GM21447 (cell line): ENCODE measurements around the gene FBXO40.
A peak's percentile ranks its signal among the peaks of the same experiment; 100 is the strongest.

Source experiments
- ATAC-seq: cut with Tn5 transposase; IDR thresholded peaks from one replicate; pipeline ENCODE4 v1.9.1; 2021; ENCODE audit not compliant: unreplicated experiment

Gene FBXO40

DNA sequence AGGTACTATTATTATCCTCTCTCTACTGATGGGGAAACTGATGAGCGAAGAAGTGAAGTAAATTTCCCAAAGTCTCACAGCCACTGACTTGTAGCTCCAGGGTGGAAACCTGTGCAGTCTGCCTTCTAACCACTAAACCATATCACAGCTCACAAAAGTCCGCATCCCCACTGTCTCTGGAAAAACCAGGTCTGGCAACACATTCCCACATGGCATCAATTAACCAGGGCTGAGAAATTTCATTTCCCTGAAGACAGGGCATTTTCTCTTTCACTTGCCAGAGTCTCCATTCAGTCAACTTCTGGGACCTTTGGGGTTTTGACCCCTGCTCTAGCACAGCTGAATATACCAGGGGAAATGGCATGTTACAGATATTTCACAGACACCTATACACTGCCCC, 26.5 kb downstream of the FBXO40 start:
- ATAC-seq = no peak

- no peak for ATAC-seq
These were observed 28.3 kb downstream of the FBXO40 start for GRCh38 chr3:121621491-121621890.

- no peak for ATAC-seq
These were observed 31.1 kb downstream of the FBXO40 start for GRCh38 chr3:121624147-121624899.

DNA sequence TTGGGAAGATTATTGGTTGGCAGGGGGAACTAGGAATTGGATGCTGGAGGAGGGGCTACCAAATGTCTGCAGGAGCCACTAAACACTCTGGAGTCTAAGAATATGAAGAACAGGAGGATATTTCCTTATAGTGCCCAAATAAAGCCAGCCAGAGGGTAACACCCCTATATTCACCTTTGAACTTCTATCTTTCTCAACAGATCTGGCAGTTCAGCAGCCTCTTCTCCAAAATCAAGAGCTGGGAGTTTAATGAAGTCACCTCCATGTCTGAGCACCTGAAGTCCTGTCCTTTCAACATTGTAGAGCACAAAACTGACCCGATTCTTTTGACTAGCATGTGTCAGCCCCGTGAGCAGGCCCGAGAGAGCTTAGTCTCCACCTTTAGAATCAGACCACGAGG, 33.3 kb downstream of the FBXO40 start:
- ATAC-seq = no peak

- no peak for ATAC-seq
These were observed 34.0 kb downstream of the FBXO40 start for GRCh38 chr3:121627211-121627610.

- no peak for ATAC-seq
These were observed 34.4 kb downstream of the FBXO40 start for GRCh38 chr3:121627622-121628021.

DNA sequence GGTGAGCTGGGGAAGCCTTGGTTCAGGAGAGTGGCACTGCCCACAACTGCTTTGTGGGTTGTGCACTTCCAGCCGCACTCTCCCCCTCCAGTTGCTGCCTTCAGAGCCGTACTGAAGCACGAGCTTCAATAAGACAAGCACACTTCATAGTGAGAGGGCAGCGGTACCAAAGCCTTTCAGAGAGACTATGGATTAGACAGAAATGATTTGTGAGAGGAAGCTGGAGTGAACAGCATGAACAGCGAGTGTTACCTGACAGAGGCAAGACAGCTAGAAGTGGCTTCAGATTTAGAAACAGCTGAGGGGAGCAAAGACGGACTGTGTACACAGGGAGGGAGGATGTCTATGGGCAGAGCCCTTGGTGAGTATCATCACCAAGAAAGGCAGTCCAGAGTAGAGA, 36.4 kb downstream of the FBXO40 start:
- no peak for ATAC-seq

GRCh38 chr3:121630355-121630754, 37.2 kb downstream of the FBXO40 start:
- no peak for ATAC-seq

DNA sequence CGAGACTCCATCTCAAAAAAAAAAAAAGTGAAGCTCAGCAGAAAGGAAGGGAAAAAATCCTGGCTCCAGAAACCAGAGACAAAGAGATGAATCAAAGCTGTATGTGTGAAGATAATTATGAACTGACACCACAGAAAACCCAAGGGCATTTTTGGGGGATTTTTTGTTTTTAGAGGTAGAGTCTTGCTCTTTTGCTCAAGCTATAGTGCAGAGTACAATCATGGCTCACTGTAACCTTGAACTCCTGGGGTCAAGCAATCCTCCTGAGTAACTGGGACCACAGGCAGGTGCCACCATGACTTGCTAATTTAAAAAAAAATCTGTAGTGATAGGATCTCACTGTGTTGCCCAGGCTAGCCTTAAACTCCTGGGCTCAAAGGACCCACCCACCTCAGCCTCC, 44.7 kb downstream of the FBXO40 start:
- ATAC-seq = no peak

GRCh38 chr3:121641127-121641526, 47.9 kb downstream of the FBXO40 start:
- no peak for ATAC-seq

- no peak for ATAC-seq
These were observed 49.6 kb downstream of the FBXO40 start for GRCh38 chr3:121642601-121643314.

- ATAC-seq = no peak
These were observed 51.9 kb downstream of the FBXO40 start for GRCh38 chr3:121645054-121645453.

DNA sequence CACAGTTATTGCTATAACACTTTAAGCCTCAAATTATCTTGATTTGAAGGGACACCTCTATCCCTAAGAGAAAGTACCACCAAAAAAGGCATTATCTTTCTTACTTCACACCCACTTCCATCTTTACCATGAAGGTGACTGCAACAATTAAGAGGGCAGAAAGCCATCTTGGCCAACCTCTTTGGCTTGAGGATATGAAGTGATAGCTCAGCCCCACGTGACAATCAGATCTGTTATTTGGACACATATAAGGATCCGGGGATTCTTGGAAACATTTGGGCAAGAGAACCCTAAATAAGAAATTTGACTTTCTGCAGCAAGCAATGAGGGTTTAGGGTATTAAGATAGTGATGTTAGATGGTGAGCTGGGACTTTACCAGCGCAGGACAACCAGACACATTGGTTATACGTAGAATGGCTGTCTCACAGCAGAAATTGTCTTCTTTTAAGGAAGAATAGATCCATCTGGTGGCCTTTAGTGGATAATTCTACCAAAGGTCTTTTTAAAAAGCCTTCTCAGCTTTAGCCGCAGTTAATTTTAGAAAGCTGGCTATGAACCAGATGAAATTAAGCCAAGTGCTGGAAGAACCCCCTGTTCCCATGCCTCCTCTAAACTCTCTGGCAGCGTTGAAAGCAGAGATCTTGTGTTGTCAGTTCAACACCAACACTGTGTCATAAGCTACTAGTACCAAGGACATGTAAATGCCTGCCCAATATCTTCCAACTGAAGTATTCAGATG, 55.2 kb downstream of the FBXO40 start:
- ATAC-seq = no peak

DNA sequence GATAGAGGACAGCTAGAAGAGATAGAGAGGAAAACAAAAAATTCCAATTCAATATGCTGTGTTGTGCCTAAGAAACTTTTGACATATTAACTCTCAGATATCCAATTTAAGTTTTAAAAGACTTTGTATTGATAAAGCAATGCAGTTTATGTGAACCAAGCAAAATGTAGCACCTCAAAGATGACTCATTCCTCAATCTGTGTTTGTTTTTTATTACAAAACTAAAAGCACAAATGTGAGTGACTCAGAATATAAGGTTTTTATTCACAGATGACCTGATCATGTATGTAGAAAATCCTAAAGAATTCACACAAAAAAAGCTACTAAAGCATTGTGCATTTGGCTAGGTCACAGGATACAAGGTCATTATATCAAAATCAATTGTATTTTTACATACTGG, 56.5 kb downstream of the FBXO40 start:
- ATAC-seq = no peak

GRCh38 chr3:121651684-121652083, 58.5 kb downstream of the FBXO40 start:
- no peak for ATAC-seq

DNA sequence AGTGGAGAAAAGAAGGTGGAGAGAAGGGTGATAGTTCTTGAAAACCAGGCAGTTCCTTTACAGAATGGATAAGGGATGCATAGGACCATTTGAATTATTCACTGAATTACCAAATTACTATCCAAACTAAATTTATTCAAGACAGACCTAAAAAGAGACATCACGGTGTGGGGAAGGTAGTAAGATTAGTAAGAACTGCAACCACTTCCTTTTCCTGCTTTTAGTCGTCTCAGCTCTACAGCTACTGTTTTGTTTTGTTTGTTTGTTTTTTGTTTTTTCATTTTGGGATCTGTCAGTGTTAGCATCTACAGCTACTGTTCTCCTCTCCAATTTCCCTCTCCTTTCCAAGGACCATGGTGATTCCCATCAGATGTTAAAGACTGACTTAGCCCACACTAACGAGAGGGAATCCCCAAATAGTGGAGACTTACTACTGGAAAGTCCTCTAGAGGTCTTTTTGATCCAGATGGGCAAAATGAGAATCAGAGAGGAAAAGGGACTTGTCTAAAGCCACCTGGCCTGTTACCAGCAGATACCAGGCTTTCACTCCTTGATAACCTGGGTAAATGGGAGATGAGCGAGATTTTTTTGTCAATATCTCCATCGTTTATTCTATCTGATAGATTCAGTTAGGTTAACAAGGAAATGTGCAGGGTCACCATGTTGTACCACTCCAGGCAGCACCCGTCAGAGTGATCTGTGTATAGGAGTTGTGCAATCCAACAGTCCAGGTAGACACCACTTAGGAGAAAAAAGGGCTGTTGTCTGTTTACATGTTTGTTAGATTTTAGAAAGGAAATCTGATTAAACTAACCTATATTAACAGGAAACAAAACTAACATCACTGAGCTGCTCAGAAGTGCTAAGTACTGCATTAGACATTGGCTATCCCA, 61.6 kb downstream of the FBXO40 start:
- ATAC-seq = peak; percentile 81

- ATAC-seq = no peak
These were observed 65.7 kb downstream of the FBXO40 start for GRCh38 chr3:121658716-121659435.

DNA sequence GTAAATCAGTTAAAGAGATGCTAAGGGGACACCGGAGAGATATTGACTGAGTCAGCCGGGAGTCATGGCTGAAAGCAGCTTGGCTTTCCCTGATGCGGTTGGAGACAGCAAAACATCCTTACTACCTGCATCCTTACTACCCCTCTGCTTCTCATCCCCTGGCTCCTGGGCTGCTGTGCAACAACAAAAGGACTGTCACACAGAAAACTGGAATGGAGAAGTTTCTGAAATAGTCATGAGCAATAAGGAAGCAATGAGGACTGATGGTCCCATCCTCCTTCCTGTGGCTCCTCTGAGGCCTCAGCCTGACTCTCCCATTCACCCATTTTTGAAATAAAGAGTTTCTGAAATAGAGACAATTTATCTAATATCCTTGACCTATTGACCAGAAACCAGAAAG, 66.4 kb downstream of the FBXO40 start:
- ATAC-seq = no peak

DNA sequence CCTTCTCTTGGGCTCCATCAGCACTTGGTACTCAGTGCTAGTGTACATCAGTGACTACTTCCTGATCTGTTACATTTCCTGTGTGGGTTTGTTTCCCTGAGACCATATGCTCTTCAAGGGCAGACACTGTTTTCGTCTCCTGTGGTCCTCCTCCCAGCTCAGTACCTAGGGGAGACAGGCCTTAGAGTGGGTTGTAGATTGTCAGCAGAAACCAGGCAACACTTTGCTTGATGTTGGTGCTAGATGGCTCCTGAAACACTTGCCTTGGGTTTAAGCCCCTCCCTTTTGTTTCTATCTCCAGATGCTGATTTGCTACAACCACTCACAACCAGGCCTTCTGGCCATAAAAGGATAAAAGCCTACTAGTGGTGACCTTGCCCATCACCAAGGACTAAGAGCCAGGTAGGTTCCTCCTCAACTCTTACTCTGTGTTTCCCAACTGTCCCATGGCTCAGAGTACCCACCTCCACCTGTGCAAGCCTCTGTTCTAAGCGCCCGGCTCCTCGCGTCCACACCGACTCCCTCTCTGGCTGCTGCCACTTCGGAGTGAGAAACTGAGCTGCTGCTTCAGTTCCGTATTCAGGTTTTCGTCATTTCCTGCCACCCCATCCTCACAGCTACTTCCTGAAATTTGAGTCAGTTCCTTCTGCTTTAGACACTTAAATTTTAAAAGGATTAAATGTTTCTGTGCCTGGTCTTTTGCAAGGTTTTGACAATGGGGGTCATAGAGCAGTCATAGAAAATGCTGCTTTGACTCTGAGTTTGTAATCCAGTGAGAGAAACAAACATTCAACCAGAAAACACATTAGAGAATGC, 67.4 kb downstream of the FBXO40 start, which contains the start of gene HCLS1:
Gene HCLS1, minus strand, starts transcription at position 548 of the 816 bp plus-strand sequence. CDS start 2,556 bp downstream, outside the sequence.
- peak; percentile 85 for ATAC-seq
